Loucy (cell line): ENCODE measurements around the gene FARS2.

Source experiments
- H2AFZ ChIP-seq: fragments of 200-600 bp; sonication (generic); 2 replicates; pipeline ENCODE4 v1.6.0; 2016; ENCODE audit warnings: antibody characterized with exemption, mild to moderate bottlenecking, low read length, moderate library complexity
- H3F3A ChIP-seq: fragments of 200-600 bp; 2 replicates; pipeline ENCODE4 v1.6.0; 2016; ENCODE audit warnings: antibody characterized with exemption, low read depth, mild to moderate bottlenecking
- H3K27me3 ChIP-seq: fragments of 200-600 bp; sonication (generic); 2 replicates; pipeline ENCODE4 v1.6.1; 2014; ENCODE audit warnings: low read length, mild to moderate bottlenecking; ENCODE audit not compliant: insufficient read depth, poor library complexity, severe bottlenecking
- H3K36me3 ChIP-seq: fragments of 200-600 bp; sonication (generic); 2 replicates; pipeline ENCODE4 v1.6.1; 2016; ENCODE audit warnings: low read length; ENCODE audit not compliant: insufficient read depth
- H3K4me1 ChIP-seq: fragments of 200-600 bp; sonication (generic); 2 replicates; pipeline ENCODE4 v1.5.1; 2014; ENCODE audit warnings: low read length, mild to moderate bottlenecking; ENCODE audit not compliant: insufficient read depth, poor library complexity, severe bottlenecking
- H3K4me2 ChIP-seq: fragments of 200-600 bp; sonication (generic); 2 replicates; pipeline ENCODE4 v1.6.0; 2014; ENCODE audit warnings: antibody characterized with exemption, low read length, low read depth, mild to moderate bottlenecking; ENCODE audit not compliant: poor library complexity, severe bottlenecking
- H3K4me3 ChIP-seq: fragments of 200-600 bp; sonication (generic); 2 replicates; pipeline ENCODE4 v1.5.1; 2014; ENCODE audit warnings: low read length, mild to moderate bottlenecking, mixed read lengths; ENCODE audit not compliant: poor library complexity, severe bottlenecking
- H3K79me2 ChIP-seq: fragments of 200-600 bp; sonication (generic); 2 replicates; pipeline ENCODE4 v1.6.1; 2014; ENCODE audit warnings: low read length; ENCODE audit not compliant: insufficient read depth
- H3K9ac ChIP-seq: fragments of 200-600 bp; sonication (generic); 2 replicates; pipeline ENCODE4 v1.6.0; 2014; ENCODE audit warnings: mild to moderate bottlenecking, low read depth, low read length, moderate library complexity; ENCODE audit not compliant: poor library complexity, severe bottlenecking
- H3K9me2 ChIP-seq: fragments of 200-600 bp; sonication (generic); replicated peaks from 2 replicates; pipeline ENCODE4 v1.6.1; 2016; ENCODE audit warnings: low read depth, low read length, mixed read lengths
- H3K9me3 ChIP-seq: fragments of 200-600 bp; sonication (generic); 2 replicates; pipeline ENCODE4 v1.6.1; 2014; ENCODE audit warnings: mild to moderate bottlenecking, antibody characterized with exemption, low read length, low read depth; ENCODE audit not compliant: insufficient read depth
- H4K20me1 ChIP-seq: fragments of 200-600 bp; sonication (generic); 2 replicates; pipeline ENCODE4 v1.6.0; 2014; ENCODE audit warnings: antibody characterized with exemption, low read length, mild to moderate bottlenecking; ENCODE audit not compliant: insufficient read depth, poor library complexity, severe bottlenecking
- EZH2phosphoT487 ChIP-seq: fragments of 200-600 bp; IDR thresholded peaks from 2 replicates; pipeline ENCODE4 v1.6.1; 2018; ENCODE audit warnings: antibody characterized with exemption, mild to moderate bottlenecking, moderate library complexity, borderline replicate concordance
- TF ChIP-seq, protein P1 (sequence below): fragments of 200-600 bp; sonication (generic); conservative IDR thresholded peaks from 2 replicates; pipeline ENCODE4 v1.5.1; 2014; ENCODE audit warnings: mild to moderate bottlenecking, antibody characterized with exemption, low read length

FARS2 gene

DNA sequence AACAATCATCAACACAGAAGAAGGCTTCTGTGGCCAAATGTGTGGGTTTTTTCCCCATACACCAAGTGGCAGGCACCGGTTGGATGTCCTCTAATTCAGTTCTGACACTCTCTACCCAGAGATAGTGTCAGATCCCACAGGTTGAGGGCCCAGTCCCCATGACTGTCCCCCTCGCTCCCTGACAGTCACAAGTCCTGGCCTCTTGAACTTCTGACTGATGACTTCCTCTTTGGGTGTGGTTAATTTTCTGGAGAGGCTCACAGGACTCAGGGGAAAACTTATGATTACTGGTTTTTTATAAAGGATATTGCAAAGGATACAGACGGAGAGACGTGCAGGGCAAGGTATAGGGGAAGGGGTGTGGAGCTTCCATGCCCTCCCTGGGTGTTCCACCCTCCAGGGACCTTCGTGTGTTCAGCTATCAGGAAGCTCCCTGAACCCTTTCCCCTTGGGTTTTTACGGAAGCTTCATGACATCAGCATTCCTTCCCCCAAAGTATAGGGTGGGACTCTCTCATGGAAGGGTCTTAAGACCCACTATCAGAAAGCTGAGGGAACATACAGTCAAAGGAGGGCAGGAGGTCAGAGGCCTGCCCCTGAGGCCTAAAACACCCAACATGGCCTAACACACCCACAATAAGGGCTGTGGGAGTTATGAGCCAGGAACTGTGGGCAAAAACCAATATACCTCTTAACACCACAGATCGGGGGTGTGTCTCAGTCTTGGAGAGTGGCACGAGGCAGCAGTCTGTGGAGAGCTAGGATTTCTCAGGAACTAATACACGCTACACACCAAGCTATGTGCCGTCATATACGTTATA, 33.3 kb downstream of the FARS2 start:
- H3K4me2 ChIP-seq = peak overlapping the region; percentile 36

DNA sequence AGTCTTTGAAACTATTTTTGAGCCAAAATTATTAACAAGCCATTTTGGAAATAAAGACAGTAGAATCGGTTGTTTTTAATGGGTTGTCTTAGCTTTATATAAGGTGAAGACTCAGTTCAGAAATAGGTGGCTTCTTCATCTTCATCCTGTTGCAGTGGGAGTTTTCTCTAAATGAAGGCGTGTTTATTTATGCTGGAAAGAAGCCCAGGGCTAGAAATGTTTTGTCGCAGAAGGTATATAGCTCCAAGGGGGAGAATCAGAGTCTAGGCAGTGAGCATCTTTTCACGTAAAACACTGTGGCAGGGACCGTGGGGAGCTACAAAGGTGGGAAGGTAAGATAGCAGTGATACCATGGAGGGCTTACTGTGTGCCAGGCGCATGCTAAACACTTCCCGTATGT, 34.3 kb downstream of the FARS2 start:
- Histone ChIP-seq H4K20me1 (no peaks in the 10 kb centered on the region), H3K9me2 (no peaks in the 10 kb centered on the region), H2AFZ (no peak overlapping the region), H3K4me2 (no peak overlapping the region), H3K9me3 (no peaks in the 10 kb centered on the region), H3F3A (no peaks in the 10 kb centered on the region), H3K27me3 (no peaks in the 10 kb centered on the region), H3K9ac (no peak overlapping the region), H3K36me3 (no peaks in the 10 kb centered on the region), H3K4me3 (no peak overlapping the region), H3K79me2 (peaks cover 4% of the 10 kb centered on the region; the same call in 1 of the 2 replicates), H3K4me1 (peaks cover 24% of the 10 kb centered on the region)
- no peak for TF ChIP-seq EZH2phosphoT487
- TF ChIP-seq, protein P1, sequence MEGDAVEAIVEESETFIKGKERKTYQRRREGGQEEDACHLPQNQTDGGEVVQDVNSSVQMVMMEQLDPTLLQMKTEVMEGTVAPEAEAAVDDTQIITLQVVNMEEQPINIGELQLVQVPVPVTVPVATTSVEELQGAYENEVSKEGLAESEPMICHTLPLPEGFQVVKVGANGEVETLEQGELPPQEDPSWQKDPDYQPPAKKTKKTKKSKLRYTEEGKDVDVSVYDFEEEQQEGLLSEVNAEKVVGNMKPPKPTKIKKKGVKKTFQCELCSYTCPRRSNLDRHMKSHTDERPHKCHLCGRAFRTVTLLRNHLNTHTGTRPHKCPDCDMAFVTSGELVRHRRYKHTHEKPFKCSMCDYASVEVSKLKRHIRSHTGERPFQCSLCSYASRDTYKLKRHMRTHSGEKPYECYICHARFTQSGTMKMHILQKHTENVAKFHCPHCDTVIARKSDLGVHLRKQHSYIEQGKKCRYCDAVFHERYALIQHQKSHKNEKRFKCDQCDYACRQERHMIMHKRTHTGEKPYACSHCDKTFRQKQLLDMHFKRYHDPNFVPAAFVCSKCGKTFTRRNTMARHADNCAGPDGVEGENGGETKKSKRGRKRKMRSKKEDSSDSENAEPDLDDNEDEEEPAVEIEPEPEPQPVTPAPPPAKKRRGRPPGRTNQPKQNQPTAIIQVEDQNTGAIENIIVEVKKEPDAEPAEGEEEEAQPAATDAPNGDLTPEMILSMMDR = no peak

More for the DNA sequence above, 33.3 kb downstream of the FARS2 start:
- Histone ChIP-seq H3K9ac (no peak overlapping the region), H3K36me3 (no peaks in the 10 kb centered on the region), H4K20me1 (no peaks in the 10 kb centered on the region), H2AFZ (no peak overlapping the region), H3K4me3 (no peak overlapping the region), H3K4me1 (peaks cover 30% of the 10 kb centered on the region), H3K9me2 (no peaks in the 10 kb centered on the region), H3K9me3 (no peaks in the 10 kb centered on the region), H3K27me3 (no peaks in the 10 kb centered on the region), H3K79me2 (peaks cover 4% of the 10 kb centered on the region; the same call in 1 of the 2 replicates), H3F3A (no peaks in the 10 kb centered on the region)
- no peak for TF ChIP-seq EZH2phosphoT487
- TF ChIP-seq, protein P1 = no peak

DNA sequence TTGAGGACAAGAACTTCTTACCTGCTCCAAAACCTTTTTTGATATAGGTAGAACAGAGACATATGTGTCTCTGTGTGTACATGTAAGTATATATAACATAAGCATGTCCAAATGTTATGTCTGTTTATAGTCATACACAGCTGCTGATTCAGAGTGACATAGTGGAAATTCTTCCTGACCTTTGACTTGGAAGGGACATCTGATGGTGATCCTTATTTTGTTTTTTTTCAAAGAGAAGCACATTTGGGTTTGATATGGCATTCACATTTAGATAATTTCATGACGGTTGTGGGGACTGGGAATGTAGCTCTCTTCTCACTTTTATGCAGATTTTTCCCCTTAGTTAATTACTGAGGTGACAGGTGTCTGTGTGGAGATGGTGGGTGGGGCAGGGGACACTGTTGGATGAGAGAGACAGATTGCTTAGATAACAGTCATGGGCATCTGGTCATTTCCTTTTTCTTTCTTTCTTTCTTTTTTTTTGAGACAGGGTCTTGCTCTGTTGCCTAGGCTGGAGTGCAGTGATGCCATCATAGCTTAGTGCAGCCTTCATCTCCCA, 39.0 kb downstream of the FARS2 start:
- H3K4me3 ChIP-seq = no peak overlapping the region
- no peak for TF ChIP-seq EZH2phosphoT487
- TF ChIP-seq, protein P1 = no peak
- no peaks in the 10 kb centered on the region for H3K9me3 ChIP-seq
- no peaks in the 10 kb centered on the region for H3K27me3 ChIP-seq
- H3F3A ChIP-seq = no peaks in the 10 kb centered on the region
- H3K4me2 ChIP-seq = no peak overlapping the region
- no peaks in the 10 kb centered on the region for H3K9me2 ChIP-seq
- H3K4me1 ChIP-seq = peaks cover 10% of the 10 kb centered on the region
- no peaks in the 10 kb centered on the region for H3K79me2 ChIP-seq
- no peak overlapping the region for H2AFZ ChIP-seq
- H4K20me1 ChIP-seq = no peaks in the 10 kb centered on the region
- no peak overlapping the region for H3K9ac ChIP-seq
- no peaks in the 10 kb centered on the region for H3K36me3 ChIP-seq
